ELF-1 (cell line): Measurements from ENCODE around the gene FMOD.
"Not testable (repeated sequence)": the region's sequence is repeated elsewhere in the genome, so short reads cannot be mapped to it uniquely, and the experiment has no call there.

ENCODE experiments used
- DNase-seq: peaks from one replicate; pipeline ENCODE4 v3.0.0-alpha.2; 2016; ENCODE audit warnings: low read depth, low spot score

The FMOD gene

GRCh38 chr1:203326830-203327683 is 23.9 kb downstream of the FMOD start:
- DNase-seq = peak; percentile 95

DNA sequence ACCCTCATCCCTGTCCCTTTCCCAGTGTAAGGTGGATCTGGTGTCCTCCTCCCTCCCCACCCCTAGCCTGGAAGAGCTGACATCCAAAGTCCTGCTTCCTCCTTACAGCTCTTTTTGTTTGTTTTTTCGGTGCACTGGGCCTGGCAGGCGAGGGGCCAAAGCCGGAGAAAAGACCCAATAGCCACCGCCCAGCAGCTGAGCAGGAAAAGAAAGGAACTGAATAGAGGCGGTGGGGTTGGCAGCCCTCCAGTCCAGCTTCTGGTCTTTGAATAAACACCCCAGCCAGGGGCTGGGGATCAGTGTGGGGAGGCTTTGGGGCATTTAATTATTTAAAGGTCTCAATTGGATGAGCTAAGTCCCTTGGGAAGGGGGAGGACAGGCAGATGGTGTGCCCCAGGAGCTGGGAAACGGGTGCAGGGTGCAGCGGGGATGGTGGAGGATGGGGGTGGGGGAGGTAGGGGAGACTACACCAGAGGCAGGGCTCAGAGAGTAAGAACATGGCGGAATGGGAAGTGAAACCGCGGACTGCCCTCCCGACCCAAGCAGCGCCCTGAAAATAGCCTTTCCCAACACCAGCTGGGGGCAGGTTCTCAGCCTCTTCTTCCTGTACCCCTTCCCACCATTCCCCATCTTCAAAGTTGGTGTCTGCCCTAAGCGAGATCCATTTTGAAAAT is 25.4 kb downstream of the FMOD start:
- DNase-seq = no peak

GRCh38 chr1:203325026-203325417 is 25.9 kb downstream of the FMOD start:
- DNase-seq = no peak

DNA sequence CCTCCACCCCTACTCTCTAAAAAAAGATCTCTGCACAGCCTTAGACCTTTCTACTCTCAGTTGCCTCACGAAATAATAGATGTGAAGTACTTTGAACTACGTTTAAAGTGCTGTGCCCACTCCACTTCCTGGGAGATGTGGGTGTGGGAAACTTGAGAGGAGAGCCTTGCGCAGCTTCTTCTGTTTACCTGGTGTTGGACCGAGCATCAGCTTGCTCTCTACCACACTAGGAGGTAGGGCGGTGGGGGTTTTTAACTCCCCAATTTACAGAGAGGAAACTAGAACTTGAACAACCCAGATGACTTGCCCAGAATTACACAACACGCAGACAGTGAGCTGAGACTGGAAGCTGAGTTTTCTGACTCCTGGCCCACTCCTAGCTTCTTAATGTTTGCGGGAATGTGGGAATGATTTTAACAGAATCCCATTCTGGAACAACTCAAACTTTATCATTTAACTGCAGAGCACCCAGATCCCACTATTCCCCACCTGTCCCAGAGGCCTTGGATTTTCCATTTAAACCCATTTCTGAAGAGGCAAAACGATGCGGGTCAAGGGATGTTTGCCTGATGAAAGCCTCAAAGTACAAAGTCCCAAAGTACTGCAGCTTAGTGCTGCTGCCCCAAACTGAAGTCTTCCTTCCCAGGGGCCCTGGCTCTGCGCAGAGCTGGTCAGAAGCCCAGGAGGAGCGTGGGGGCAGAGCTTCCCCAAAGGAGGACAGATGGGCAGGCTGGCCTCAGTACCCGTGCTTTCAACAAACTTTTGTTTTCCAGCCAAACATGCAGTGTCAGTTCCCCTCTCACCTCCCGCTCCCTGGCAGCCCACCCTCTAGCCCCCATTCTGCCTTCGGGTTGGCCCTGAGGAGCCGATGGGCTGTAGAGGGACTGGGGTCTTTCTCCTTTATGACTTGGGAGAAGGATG is 26.6 kb downstream of the FMOD start:
- no peak for DNase-seq

GRCh38 chr1:203323587-203323986 is 27.3 kb downstream of the FMOD start:
- DNase-seq = no peak

GRCh38 chr1:203322500-203323179 is 28.3 kb downstream of the FMOD start:
- no peak for DNase-seq

GRCh38 chr1:203321273-203322052 is 29.5 kb downstream of the FMOD start:
- no peak for DNase-seq

GRCh38 chr1:203320591-203321272 is 30.2 kb downstream of the FMOD start:
- peak; percentile 69 for DNase-seq

- no peak for DNase-seq
These were observed 32.7 kb downstream of the FMOD start for GRCh38 chr1:203318229-203318517.

DNA sequence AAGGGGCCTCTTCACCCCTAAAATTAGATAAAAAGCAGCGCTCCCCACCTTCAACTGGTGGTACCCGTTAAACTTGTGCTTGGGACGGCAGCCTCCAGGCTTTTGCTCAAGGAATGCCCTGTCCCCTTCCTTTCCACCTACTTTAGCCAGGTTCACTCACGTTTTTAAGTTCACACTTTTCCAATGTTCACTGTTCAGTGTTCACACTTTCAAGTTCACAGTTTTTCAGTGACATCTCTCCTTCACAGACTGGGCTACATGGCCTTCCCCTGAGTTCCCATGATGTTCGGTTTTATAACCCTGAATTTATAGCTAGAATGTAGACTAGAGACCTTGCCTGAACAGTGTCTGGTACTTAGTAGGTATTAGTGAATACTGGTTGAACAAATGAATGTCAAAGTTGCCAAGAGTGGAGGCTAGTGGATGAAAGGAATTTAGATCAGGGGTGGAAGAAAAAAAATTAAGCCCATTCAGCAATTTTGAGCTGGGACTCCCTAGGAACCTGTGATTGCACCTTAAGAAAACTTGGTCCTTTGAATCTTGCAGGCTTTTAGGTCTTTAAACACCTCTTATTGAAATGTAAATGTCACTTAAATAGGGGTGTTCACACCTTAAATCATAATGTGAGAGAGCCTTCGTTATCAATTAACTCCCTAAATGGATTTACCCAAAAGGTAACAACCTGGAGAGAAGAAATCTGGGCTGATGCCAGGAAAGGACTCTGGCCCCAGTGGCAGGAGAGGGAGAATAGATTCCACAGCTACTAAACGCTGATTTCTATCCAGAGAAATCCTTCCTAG is 33.3 kb downstream of the FMOD start:
- DNase-seq = no peak

DNA sequence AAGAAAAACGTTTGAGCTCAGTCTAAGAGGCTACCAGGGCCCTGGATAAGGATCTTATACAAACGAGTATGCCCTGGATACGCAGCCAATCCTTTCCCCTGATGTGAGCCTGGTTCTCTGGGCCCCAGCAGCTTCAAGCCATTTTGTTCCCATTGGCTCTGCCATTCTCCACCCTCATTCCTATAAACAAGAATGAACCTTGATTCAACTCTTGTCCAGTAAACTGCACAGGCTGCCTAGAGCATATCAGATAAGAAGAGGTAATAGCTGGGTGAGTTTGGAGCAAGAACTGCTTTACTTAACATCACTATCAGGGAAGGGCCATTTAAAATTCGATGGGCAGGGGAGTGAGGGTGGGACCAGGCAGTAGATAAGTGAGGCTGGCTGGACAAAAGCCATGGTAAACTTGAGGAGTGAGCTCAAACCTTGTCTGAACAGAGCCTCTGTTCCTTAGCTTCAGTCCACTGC is 34.3 kb downstream of the FMOD start:
- no peak for DNase-seq

- not testable (repeated sequence) for DNase-seq
These were observed 36.7 kb downstream of the FMOD start for GRCh38 chr1:203314025-203314759.

GRCh38 chr1:203311368-203312301 is 39.3 kb downstream of the FMOD start:
- DNase-seq = no peak

GRCh38 chr1:203308923-203309331 is 42.0 kb downstream of the FMOD start:
- no peak for DNase-seq

DNA sequence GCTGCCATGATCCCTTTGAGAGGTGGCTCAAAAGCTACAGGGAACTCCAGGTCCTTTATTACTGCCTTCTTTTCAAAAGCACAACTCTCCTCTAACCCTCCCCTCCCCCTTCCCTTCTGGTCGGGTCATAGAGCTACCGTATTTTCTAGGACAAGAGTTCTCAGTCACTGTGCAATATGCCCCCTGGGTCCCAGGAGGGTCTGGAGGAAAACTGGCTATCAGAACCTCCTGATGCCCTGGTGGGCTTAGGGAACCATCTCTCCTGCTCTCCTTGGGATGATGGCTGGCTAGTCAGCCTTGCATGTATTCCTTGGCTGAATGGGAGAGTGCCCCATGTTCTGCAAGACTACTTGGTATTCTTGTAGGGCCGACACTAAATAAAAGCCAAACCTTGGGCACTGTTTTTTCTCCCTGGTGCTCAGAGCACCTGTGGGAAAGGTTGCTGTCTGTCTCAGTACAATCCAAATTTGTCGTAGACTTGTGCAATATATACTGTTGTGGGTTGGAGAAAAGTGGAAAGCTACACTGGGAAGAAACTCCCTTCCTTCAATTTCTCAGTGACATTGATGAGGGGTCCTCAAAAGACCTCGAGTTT is 42.5 kb downstream of the FMOD start:
- DNase-seq = peak; percentile 51

- peak; percentile 73 for DNase-seq
These were observed 43.2 kb downstream of the FMOD start for GRCh38 chr1:203307641-203308126.
